PFSK-1 (cell line): ENCODE data around the gene FAM118B.

Source experiments
- POLR2AphosphoS5 ChIP-seq: IDR thresholded peaks from 2 replicates; pipeline ENCODE4 v1.6.1; 2012; ENCODE audit warnings: low read depth, mild to moderate bottlenecking, control low read depth, low read length, moderate library complexity
- REST ChIP-seq, 2 experiments: IDR thresholded peaks; 2 replicates each; pipeline versions ENCODE4 v1.6.1 to v1.8.0; 2011 to 2012; ENCODE audit warnings: low read depth in 2 of 2, low read length in 2 of 2, control low read depth in 1 of 2, inconsistent platforms in 1 of 2, mild to moderate bottlenecking in 1 of 2, moderate library complexity in 1 of 2; ENCODE audit not compliant: insufficient read depth in 1 of 2

- TF ChIP-seq POLR2AphosphoS5 (no peak), REST (IDR thresholded peaks at IDR 0.05; ENCODE audit: insufficient read depth in 1 of 2, low read depth in 2 of 2, low read length in 2 of 2) (no peak)
These were observed 13.7 kb downstream of the FAM118B start for GRCh38 chr11:126225295-126225665.
